Esophagus muscularis mucosa (tissue), 4 donors: ENCODE data around the gene ASIC1. TPM values are rescaled to one million over a fixed set of nuclear protein-coding genes. Genes with fewer than 3 reads are reported as not detected.
"Not testable (repeated sequence)": the region's sequence is repeated elsewhere in the genome, so short reads cannot be mapped to it uniquely, and the experiment has no call there.

Experiments used
- DNase-seq: peaks from one replicate; pipeline ENCODE4 v3.0.0-alpha.2; 2017; ENCODE audit errors: extremely low spot score
- H3K27ac ChIP-seq, 4 donors: fragments of 200-600 bp; sonication (generic); replicated peaks in 1 of 4; 1 replicate in 3 of 4; 2 replicates in 1 of 4; pipeline ENCODE4 v1.5.1; 2016 to 2019; ENCODE audit warnings: mild to moderate bottlenecking in 1 of 4
- H3K27me3 ChIP-seq, 4 donors: fragments of 200-600 bp; sonication (generic); one replicate each; pipeline versions ENCODE4 v1.5.1 to v1.6.0; 2016 to 2019
- H3K36me3 ChIP-seq, 4 donors: fragments of 200-600 bp; sonication (generic); one replicate each; pipeline ENCODE4 v1.5.1; 2016 to 2019
- H3K4me1 ChIP-seq, 4 donors: fragments of 200-600 bp; sonication (generic); one replicate each; pipeline ENCODE4 v1.5.1; 2016 to 2019
- H3K4me3 ChIP-seq, 4 donors: fragments of 200-600 bp; sonication (generic); 1 replicate in 2 of 4; 2 replicates in 2 of 4; pipeline ENCODE4 v1.5.1; 2016 to 2019; ENCODE audit warnings: mild to moderate bottlenecking in 4 of 4, moderate library complexity in 1 of 4
- H3K9me3 ChIP-seq, 4 donors: fragments of 200-600 bp; sonication (generic); 1 replicate in 3 of 4; 2 replicates in 1 of 4; pipeline ENCODE4 v1.5.1; 2016 to 2019
- EP300 ChIP-seq: sonication (generic); formaldehyde crosslinking; IDR thresholded peaks from one replicate; pipeline ENCODE4 v1.6.1; 2017; ENCODE audit warnings: antibody characterized with exemption
- POLR2A ChIP-seq: fragments of 450-650 bp; IDR thresholded peaks from one replicate; pipeline ENCODE4 v1.6.1; 2017; ENCODE audit warnings: antibody characterized with exemption, moderate library complexity, mild to moderate bottlenecking, low read depth
- POLR2AphosphoS5 ChIP-seq, 2 donors: sonication (generic); formaldehyde crosslinking; IDR thresholded peaks; one replicate each; pipeline ENCODE4 v1.6.1; 2017; ENCODE audit warnings: antibody characterized with exemption in 2 of 2
- WGBS: methylation state at CpG from one replicate; pipeline ENCODE4 v1.1.5; 2018; 5-methylcytosine and 5-hydroxymethylcytosine counted together
- intact Hi-C: fragments of 100-400 bp; cut with DNase I; formaldehyde crosslinking; loops from one replicate; pipeline ENCODE4 v1.15.1; 2023
- total RNA-seq, 4 donors: library from RNA; depleted of rRNA; stranded (reverse); fragments of >200 nt; gene quantifications; one replicate each; pipeline versions ENCODE4 v1.1.0 to v1.2.1, GENCODE V29; 2016
- TF ChIP-seq, protein P1 (sequence below), 3 experiments: fragments of 200-600 bp in 2 of 3; fragments of 450-650 bp in 1 of 3; sonication (generic) in 2 of 3; IDR thresholded peaks; one replicate each; pipeline ENCODE4 v1.5.1; 2017 to 2019; ENCODE audit warnings: antibody characterized with exemption in 3 of 3, mild to moderate bottlenecking in 2 of 3, moderate library complexity in 1 of 3

ASIC1 gene
- total RNA-seq, 4 donors from 2014 or later = 0.66 to 5.6 (median 2.9) TPM

DNA sequence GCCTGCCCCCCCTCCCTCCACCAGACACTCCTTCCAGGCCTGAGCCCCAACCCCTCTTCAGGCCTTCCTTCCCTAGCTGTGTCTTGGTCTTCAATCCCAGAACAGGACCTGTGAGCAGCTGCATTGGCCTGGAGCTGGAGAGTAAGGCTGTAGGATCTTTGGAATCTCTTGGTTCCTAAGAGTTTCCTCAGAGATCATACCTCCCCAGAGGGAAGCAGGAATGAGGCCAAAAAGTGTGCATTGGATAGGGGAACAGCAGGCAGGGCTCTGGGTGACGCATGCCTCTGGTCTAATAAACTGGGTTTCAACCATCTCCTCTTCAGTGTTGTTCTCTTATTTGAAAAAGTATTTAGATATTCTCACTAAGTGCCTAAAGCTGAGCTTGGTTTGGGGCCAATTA lies 25.9 kb downstream of the ASIC1 start:
- H3K27me3 ChIP-seq = no peaks in the 10 kb centered on the region
- 71% methylated on average over 1 of the region's 1 CpG for WGBS

DNA sequence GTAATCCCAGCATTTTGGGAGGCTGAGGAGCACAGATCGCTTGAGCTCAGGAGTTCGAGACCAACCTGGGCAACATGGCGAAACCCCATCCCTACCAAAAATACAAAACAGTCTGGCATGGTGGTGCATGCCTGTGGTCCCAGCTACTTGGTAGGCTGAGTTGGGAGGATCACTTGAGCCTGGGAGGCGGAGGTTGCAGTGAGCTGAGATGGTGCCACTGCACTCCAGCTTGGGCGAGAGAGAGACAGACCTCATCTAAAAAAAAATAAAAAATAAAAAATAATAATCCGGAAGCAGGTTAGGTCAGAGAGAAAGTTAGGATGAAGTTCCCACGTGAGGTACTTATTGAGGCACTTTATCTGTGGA lies 27.0 kb downstream of the ASIC1 start:
- WGBS = 47% methylated on average over 7 of the region's 7 CpGs
- DNase-seq, H3K9me3 ChIP-seq, intact Hi-C loops, H3K27me3 ChIP-seq: not testable (repeated sequence)
- Histone ChIP-seq H3K4me3 (peak overlapping the region; percentile 87 to 96 (median 96)), H3K4me1 (peaks cover 14 to 44% (median 29%) of the 10 kb centered on the region in 4 donors), H3K36me3 (peaks cover 15 to 34% (median 24%) of the 10 kb centered on the region in 4 donors), H3K27ac (peak overlapping the region; percentile 97 to 99 (median 98))

More for the DNA sequence above, 25.9 kb downstream of the ASIC1 start:
- Histone ChIP-seq H3K4me3 (no peak overlapping the region), H3K4me1 (peaks cover 11 to 43% (median 24%) of the 10 kb centered on the region in 4 donors), H3K27ac (no peak overlapping the region), H3K9me3 (no peaks in the 10 kb centered on the region), H3K36me3 (peaks cover 10 to 23% (median 15%) of the 10 kb centered on the region in 4 donors)
- intact Hi-C loops = no loop called here
- no peak for DNase-seq
- no peak for TF ChIP-seq POLR2A
- TF ChIP-seq, protein P1, sequence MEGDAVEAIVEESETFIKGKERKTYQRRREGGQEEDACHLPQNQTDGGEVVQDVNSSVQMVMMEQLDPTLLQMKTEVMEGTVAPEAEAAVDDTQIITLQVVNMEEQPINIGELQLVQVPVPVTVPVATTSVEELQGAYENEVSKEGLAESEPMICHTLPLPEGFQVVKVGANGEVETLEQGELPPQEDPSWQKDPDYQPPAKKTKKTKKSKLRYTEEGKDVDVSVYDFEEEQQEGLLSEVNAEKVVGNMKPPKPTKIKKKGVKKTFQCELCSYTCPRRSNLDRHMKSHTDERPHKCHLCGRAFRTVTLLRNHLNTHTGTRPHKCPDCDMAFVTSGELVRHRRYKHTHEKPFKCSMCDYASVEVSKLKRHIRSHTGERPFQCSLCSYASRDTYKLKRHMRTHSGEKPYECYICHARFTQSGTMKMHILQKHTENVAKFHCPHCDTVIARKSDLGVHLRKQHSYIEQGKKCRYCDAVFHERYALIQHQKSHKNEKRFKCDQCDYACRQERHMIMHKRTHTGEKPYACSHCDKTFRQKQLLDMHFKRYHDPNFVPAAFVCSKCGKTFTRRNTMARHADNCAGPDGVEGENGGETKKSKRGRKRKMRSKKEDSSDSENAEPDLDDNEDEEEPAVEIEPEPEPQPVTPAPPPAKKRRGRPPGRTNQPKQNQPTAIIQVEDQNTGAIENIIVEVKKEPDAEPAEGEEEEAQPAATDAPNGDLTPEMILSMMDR (IDR thresholded peaks at IDR 0.05) = no peak
- TF ChIP-seq EP300 = no peak
- TF ChIP-seq POLR2AphosphoS5 (IDR thresholded peaks at IDR 0.05) = no peak

DNA sequence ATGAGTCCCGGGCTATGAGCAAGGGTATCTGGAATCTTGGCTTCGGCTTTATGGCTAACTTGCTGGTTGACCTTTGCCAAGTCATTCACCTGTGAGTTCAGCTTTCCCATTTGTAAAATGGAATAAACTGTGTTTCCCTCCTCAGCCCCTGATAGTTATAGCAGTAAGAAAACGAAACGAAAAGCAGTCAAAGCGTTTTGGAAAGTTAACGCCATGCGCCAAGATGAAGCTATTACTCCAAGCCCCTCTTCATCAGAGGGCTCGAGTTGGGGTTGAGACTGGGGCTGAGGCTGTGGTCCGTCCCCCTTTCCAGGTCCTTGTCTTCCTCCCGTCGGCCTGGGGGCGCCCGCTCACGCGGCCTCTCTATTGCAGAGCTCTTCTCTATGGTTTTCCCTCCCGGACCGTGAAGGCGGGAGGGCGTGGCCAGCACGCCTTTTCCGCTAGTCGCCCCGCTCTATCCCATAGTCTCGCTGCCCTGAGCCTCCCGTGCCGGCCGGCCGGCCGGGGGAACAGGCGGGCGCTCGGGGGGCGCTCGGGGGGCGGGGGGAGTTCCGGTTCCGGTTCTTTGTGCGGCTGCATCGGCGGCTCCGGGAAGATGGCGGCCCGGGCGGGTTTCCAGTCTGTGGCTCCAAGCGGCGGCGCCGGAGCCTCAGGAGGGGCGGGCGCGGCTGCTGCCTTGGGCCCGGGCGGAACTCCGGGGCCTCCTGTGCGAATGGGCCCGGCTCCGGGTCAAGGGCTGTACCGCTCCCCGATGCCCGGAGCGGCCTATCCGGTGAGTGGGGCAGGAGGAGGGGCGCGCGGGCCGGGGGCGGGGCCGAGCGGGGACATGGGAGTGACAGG lies 27.6 kb downstream of the ASIC1 start, which contains the start of gene SMARCD1:
Gene SMARCD1, plus strand, starts transcription at position 568 of the 840 bp plus-strand sequence. Its CDS starts 28 bp downstream, at position 596.
- Histone ChIP-seq H3K27me3 (no peaks in the 10 kb centered on the region), H3K36me3 (peaks cover 21 to 40% (median 30%) of the 10 kb centered on the region in 4 donors), H3K4me3 (peak within 1 kb of the TSS; percentile 87 to 96 (median 96)), H3K27ac (peak within 1 kb of the TSS; percentile 97 to 99 (median 98)), H3K4me1 (peaks cover 14 to 44% (median 29%) of the 10 kb centered on the region in 4 donors), H3K9me3 (no peaks in the 10 kb centered on the region)
- under 1% methylated on average over 10 of the region's 69 CpGs for WGBS
- intact Hi-C loops = no loop called here
- no peak for TF ChIP-seq EP300
- TF ChIP-seq, protein P1 (IDR thresholded peaks at IDR 0.05) = peak; percentile 48 to 62 (median 54)
- peak; percentile 54 to 57 for TF ChIP-seq POLR2AphosphoS5 (IDR thresholded peaks at IDR 0.05)
- TF ChIP-seq POLR2A = no peak
- DNase-seq = peak; percentile 95

DNA sequence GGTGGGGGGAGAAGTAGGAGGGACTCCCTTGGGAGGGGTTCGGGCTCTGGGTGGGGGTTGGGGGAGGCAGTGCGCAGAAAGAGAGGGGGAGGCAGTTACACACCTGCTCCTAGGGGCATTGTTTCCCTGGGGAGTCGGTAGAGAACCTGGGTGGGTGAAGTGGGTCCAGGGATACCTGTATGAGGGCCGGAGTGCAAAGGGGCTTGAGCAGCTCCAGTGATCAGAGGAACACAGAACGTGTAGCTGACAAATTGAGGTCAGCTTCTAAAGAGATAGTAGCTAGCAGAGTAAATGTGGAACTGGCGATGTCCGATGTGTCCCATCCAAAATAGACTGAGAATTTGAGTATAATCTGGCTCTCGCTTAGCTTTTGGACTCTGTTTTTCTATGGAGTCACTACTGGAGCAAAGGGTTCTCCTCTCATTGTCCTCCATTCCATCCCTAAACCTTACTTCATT lies 28.2 kb downstream of the ASIC1 start:
- DNase-seq = no peak
- intact Hi-C loops = no loop called here
- Histone ChIP-seq H3K4me1 (peaks cover 14 to 44% (median 29%) of the 10 kb centered on the region in 4 donors), H3K27me3 (no peaks in the 10 kb centered on the region), H3K27ac (peak overlapping the region; percentile 97 to 99 (median 98)), H3K36me3 (peaks cover 28 to 47% (median 36%) of the 10 kb centered on the region in 4 donors), H3K4me3 (peak overlapping the region; percentile 87 to 96 (median 96)), H3K9me3 (no peaks in the 10 kb centered on the region)
- 2% methylated on average over 8 of the region's 8 CpGs for WGBS
- TF ChIP-seq POLR2A (no peak), POLR2AphosphoS5 (IDR thresholded peaks at IDR 0.05) (no peak), EP300 (no peak)
- TF ChIP-seq, protein P1 (IDR thresholded peaks at IDR 0.05) = no peak

DNA sequence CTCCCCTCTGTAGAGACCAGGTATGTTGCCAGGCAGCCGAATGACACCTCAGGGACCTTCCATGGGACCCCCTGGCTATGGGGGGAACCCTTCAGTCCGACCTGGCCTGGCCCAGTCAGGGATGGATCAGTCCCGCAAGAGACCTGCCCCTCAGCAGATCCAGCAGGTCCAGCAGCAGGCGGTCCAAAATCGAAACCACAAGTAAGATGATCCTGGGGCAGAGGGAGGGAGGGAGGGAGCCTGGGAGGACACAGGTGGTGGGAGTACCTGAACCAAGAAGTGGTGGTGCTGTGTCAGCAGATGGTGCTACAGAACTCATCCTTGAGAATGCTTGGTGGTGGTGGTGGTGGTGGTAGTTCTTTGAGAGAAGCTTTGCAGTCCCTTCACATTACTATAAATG lies 28.8 kb downstream of the ASIC1 start:
- no peaks in the 10 kb centered on the region for H3K9me3 ChIP-seq
- H3K4me3 ChIP-seq = peak overlapping the region; percentile 87 to 96 (median 96)
- WGBS = 71% methylated on average over 5 of the region's 5 CpGs
- peak overlapping the region; percentile 97 to 99 (median 98) for H3K27ac ChIP-seq
- intact Hi-C loops = no loop called here
- H3K4me1 ChIP-seq = peaks cover 14 to 44% (median 26%) of the 10 kb centered on the region in 4 donors
- H3K36me3 ChIP-seq = peaks cover 33 to 52% (median 41%) of the 10 kb centered on the region in 4 donors
- H3K27me3 ChIP-seq = no peaks in the 10 kb centered on the region
- TF ChIP-seq POLR2AphosphoS5 (IDR thresholded peaks at IDR 0.05) = no peak
- no peak for TF ChIP-seq EP300
- no peak for TF ChIP-seq POLR2A
- TF ChIP-seq, protein P1 (IDR thresholded peaks at IDR 0.05) = no peak
- DNase-seq = no peak
